ENCODE measurements around the gene OCA2. TPM values are rescaled to one million over a fixed set of nuclear protein-coding genes. Genes with fewer than 3 reads are reported as not detected.

OCA2 gene
- total and polyA plus RNA-seq, 2 of the 4 experiments (the other 2 are of a cell fraction), result under 0.01 to 0.03 TPM

DNA sequence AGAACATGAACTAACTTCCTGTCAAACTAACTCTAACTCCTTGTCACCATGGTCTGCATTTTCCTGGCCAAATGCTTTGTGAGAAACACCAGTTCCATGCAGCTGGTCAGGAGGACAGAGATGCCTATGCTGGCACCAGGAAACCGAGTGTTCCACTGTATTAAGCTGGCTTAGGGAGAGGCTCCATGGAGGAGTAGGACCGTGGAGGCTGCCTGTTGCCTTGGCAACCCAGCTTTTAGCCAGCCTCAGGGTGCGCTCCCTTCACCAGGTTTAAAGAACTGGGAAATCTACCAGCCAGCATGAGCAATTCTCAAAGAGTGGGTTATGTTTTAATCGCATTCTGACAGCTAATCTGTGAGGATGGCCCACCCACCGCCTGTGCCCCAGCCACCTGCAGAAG lies 394.1 kb downstream of the OCA2 start:
- Histone ChIP-seq H3K9me3 (ENCODE audit: control insufficient read depth, insufficient read depth, low read length) (peaks cover 29% of the 10 kb centered on the region), H4K91ac (ENCODE audit: insufficient read depth, low read depth, low read length) (no peak overlapping the region), H3K56ac (ENCODE audit: extremely low read depth, insufficient read depth, low read length) (no peak overlapping the region), H2BK20ac (ENCODE audit: low read depth, low read length) (no peak overlapping the region), H4K20me1 (ENCODE audit: insufficient read depth, low read length) (no peaks in the 10 kb centered on the region), H3K27me3 (ENCODE audit: control insufficient read depth, insufficient read depth, low read length) (no peaks in the 10 kb centered on the region), H2AK9ac (replicated peaks; ENCODE audit: low read depth, low read length, poor library complexity) (no peak overlapping the region), H3K36me3 (ENCODE audit: control insufficient read depth, insufficient read depth, low read length) (no peaks in the 10 kb centered on the region), H4K8ac (ENCODE audit: low read depth in 2 of 2, low read length in 2 of 2) (no peak overlapping the region), H2BK120ac (ENCODE audit: low read depth, low read length) (no peak overlapping the region), H3K9me1 (ENCODE audit: insufficient read depth, low read length) (no peaks in the 10 kb centered on the region), H2BK15ac (ENCODE audit: low read depth, low read length) (no peak overlapping the region), H3K23ac (ENCODE audit: low read depth, low read length) (no peak overlapping the region), H3K4me3 (ENCODE audit: insufficient read depth, low read depth, low read length) (no peak overlapping the region), H3K79me1 (ENCODE audit: low read depth in 1 of 2, low read length in 2 of 2) (no peaks in the 10 kb centered on the region), H4K5ac (ENCODE audit: low read depth, low read length) (no peak overlapping the region), H3K4me2 (ENCODE audit: low read depth, low read length) (no peak overlapping the region), H3K27ac (ENCODE audit: insufficient read depth, low read length) (no peak overlapping the region), H2AK5ac (ENCODE audit: low read depth, low read length) (no peak overlapping the region), H3K14ac (replicated peaks; ENCODE audit: low read depth, low read length) (no peak overlapping the region), H2BK5ac (ENCODE audit: low read depth, low read length, poor library complexity, severe bottlenecking) (no peak overlapping the region), H2AFZ (replicated peaks; ENCODE audit: low read length, poor library complexity) (no peak overlapping the region), H3K9ac (ENCODE audit: low read depth, low read length) (no peak overlapping the region), H3K4ac (ENCODE audit: low read depth, low read length) (no peak overlapping the region), H3K18ac (ENCODE audit: low read depth, low read length) (no peak overlapping the region), H3K4me1 (ENCODE audit: control insufficient read depth, insufficient read depth, low read length) (no peaks in the 10 kb centered on the region)
- BruUV-seq (replicated peaks), result no TSS peak
- TF ChIP-seq NFE2L2 (IDR thresholded peaks at IDR 0.05; ENCODE audit: low read depth, low read length) (no peak), RFX5 (IDR thresholded peaks at IDR 0.05; ENCODE audit: low read depth, low read length) (no peak), FOS (IDR thresholded peaks at IDR 0.05; ENCODE audit: low read depth, low read length) (no peak), BHLHE40 (IDR thresholded peaks at IDR 0.05; ENCODE audit: low read depth, low read length) (no peak), CEBPB (IDR thresholded peaks at IDR 0.05; ENCODE audit: low read depth, low read length) (no peak), MAZ (IDR thresholded peaks at IDR 0.05; ENCODE audit: borderline replicate concordance, low read depth, low read length) (no peak), RCOR1 (IDR thresholded peaks at IDR 0.05; ENCODE audit: insufficient replicate concordance, low read length) (no peak), MXI1 (IDR thresholded peaks at IDR 0.05; ENCODE audit: borderline replicate concordance, low read depth, low read length) (no peak), CHD1 (IDR thresholded peaks at IDR 0.05; ENCODE audit: low read depth, low read length) (no peak), RAD21 (IDR thresholded peaks at IDR 0.05; ENCODE audit: low read length) (no peak), MAFK (IDR thresholded peaks at IDR 0.05; ENCODE audit: low read depth, low read length) (no peak), POLR2A (IDR thresholded peaks at IDR 0.05; ENCODE audit: low read depth, low read length) (no peak), SMC3 (IDR thresholded peaks at IDR 0.05; ENCODE audit: low read depth, low read length) (no peak)
- TF ChIP-seq, protein P1, sequence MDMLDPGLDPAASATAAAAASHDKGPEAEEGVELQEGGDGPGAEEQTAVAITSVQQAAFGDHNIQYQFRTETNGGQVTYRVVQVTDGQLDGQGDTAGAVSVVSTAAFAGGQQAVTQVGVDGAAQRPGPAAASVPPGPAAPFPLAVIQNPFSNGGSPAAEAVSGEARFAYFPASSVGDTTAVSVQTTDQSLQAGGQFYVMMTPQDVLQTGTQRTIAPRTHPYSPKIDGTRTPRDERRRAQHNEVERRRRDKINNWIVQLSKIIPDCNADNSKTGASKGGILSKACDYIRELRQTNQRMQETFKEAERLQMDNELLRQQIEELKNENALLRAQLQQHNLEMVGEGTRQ (IDR thresholded peaks at IDR 0.05; ENCODE audit: low read depth, low read length), result no peak
- TF ChIP-seq, protein P2, sequence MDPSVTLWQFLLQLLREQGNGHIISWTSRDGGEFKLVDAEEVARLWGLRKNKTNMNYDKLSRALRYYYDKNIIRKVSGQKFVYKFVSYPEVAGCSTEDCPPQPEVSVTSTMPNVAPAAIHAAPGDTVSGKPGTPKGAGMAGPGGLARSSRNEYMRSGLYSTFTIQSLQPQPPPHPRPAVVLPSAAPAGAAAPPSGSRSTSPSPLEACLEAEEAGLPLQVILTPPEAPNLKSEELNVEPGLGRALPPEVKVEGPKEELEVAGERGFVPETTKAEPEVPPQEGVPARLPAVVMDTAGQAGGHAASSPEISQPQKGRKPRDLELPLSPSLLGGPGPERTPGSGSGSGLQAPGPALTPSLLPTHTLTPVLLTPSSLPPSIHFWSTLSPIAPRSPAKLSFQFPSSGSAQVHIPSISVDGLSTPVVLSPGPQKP (IDR thresholded peaks at IDR 0.05; ENCODE audit: borderline replicate concordance, low read depth, low read length), result no peak
- TF ChIP-seq, protein P3, sequence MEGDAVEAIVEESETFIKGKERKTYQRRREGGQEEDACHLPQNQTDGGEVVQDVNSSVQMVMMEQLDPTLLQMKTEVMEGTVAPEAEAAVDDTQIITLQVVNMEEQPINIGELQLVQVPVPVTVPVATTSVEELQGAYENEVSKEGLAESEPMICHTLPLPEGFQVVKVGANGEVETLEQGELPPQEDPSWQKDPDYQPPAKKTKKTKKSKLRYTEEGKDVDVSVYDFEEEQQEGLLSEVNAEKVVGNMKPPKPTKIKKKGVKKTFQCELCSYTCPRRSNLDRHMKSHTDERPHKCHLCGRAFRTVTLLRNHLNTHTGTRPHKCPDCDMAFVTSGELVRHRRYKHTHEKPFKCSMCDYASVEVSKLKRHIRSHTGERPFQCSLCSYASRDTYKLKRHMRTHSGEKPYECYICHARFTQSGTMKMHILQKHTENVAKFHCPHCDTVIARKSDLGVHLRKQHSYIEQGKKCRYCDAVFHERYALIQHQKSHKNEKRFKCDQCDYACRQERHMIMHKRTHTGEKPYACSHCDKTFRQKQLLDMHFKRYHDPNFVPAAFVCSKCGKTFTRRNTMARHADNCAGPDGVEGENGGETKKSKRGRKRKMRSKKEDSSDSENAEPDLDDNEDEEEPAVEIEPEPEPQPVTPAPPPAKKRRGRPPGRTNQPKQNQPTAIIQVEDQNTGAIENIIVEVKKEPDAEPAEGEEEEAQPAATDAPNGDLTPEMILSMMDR (conservative IDR thresholded peaks at IDR 0.05; ENCODE audit: low read depth, low read length), result no peak
- ATAC-seq (ENCODE audit: low read depth), result no peak
- dilution Hi-C loops (cut with HindIII; ENCODE audit: low sequenced_read_pairs, unreplicated experiment) (no loop called here), intact Hi-C loops (cut with micrococcal nuclease) (no loop called here), in situ Hi-C loops (cut with MboI; ENCODE audit: low sequenced_read_pairs) (no loop called here)
- ChIA-PET CTCF (no interaction called here), POLR2A (ENCODE audit: unreplicated experiment) (no interaction called here)
- DNase-seq, result no peak
- 100% methylated on average over 1 of the region's 5 CpGs; no CpG with 5 or more reads in 1 of the 2 experiments for WGBS, 2 experiments (ENCODE audit: extremely low coverage in 2 of 2, insufficient read length in 1 of 2)

All from IMR-90 (cell line).